Measurements from ENCODE around the gene TLCD3A.
"Not testable (repeated sequence)": the region's sequence is repeated elsewhere in the genome, so short reads cannot be mapped to it uniquely, and the experiment has no call there.

Gene TLCD3A

GRCh38 chr17:708132-708531, 24.3 kb upstream of the TLCD3A start:
- DNase-seq (ENCODE audit: low read depth): no peak

GRCh38 chr17:718075-718474, 14.3 kb upstream of the TLCD3A start:
- DNase-seq (ENCODE audit: low read depth): no peak

- DNase-seq (ENCODE audit: low read depth): no peak
Measured at GRCh38 chr17:720706-721539, 11.5 kb upstream of the TLCD3A start.

- DNase-seq (ENCODE audit: low read depth): no peak
Measured at GRCh38 chr17:721540-721937, 10.9 kb upstream of the TLCD3A start.

GRCh38 chr17:725084-725483, 7.3 kb upstream of the TLCD3A start:
- DNase-seq (ENCODE audit: low read depth): no peak

- DNase-seq (ENCODE audit: low read depth): no peak
Measured at GRCh38 chr17:725746-726145, 6.7 kb upstream of the TLCD3A start.

GRCh38 chr17:726271-726919, 6.0 kb upstream of the TLCD3A start:
- no peak for DNase-seq (ENCODE audit: low read depth)

- DNase-seq (ENCODE audit: low read depth): no peak
Measured at GRCh38 chr17:728911-729310, 3.5 kb upstream of the TLCD3A start.

GRCh38 chr17:731644-732066, 741 bp upstream of the TLCD3A start:
- peak; percentile 2 for DNase-seq (ENCODE audit: low read depth)

- peak; percentile 17 for DNase-seq (ENCODE audit: low read depth)
Measured at GRCh38 chr17:732902-733720, 715 bp downstream of the TLCD3A start.

- no peak for DNase-seq (ENCODE audit: low read depth)
Measured at GRCh38 chr17:733743-734142, 1.3 kb downstream of the TLCD3A start.

GRCh38 chr17:737561-738113, 5.2 kb downstream of the TLCD3A start:
- DNase-seq (ENCODE audit: low read depth): no peak

GRCh38 chr17:740240-741017, 8.0 kb downstream of the TLCD3A start:
- no peak for DNase-seq (ENCODE audit: low read depth)

GRCh38 chr17:742147-742793, 9.9 kb downstream of the TLCD3A start:
- DNase-seq (ENCODE audit: low read depth): no peak

GRCh38 chr17:743139-743538, 10.7 kb downstream of the TLCD3A start:
- DNase-seq (ENCODE audit: low read depth): no peak

- DNase-seq (ENCODE audit: low read depth): no peak
Measured at GRCh38 chr17:744937-745336, 12.5 kb downstream of the TLCD3A start.

GRCh38 chr17:745406-745805, 13.0 kb downstream of the TLCD3A start:
- no peak for DNase-seq (ENCODE audit: low read depth)

- DNase-seq (ENCODE audit: low read depth): no peak
Measured at GRCh38 chr17:746181-746580, 13.8 kb downstream of the TLCD3A start.

GRCh38 chr17:746783-747629, 14.6 kb downstream of the TLCD3A start:
- DNase-seq (ENCODE audit: low read depth): no peak

- not testable (repeated sequence) for DNase-seq (ENCODE audit: low read depth)
Measured at GRCh38 chr17:748604-749003, 16.2 kb downstream of the TLCD3A start.

Data from stimulated activated CD8-positive, alpha-beta memory T cell treated with anti-CD3 and anti-CD28 coated beads, Interleukin-12 subunit alpha, Interleukin-12 subunit beta, amount 100 ng/mL, for 4 hours (primary cell).